HG02870 (cell line): ENCODE data around the gene C21orf58.

Source experiments
- ATAC-seq: cut with Tn5 transposase; IDR thresholded peaks from one replicate; pipeline ENCODE4 v1.9.1; 2021; ENCODE audit warnings: mild to moderate bottlenecking, moderate library complexity; ENCODE audit not compliant: unreplicated experiment

Gene C21orf58

DNA sequence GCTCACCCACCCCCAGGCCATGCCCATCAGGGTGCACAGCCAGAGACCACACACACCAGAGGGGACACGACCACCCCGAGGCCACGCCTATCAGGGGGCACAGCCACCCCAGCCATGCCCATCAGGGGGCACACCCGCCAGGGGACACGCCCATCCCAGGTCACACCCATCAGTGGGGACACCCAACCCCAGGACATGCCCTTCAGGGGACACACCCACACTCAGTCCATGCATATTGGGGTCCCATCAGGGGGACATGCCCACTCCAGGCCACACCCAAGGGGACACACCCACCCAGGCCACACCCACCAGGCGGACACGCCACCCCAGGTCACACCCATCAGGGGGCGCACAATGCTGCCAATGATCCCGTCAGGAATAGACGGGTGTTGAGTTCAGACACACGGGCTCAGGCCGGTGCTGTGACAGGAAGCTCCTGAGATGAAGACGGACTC lies 59.0 kb downstream of the C21orf58 start:
- no peak for ATAC-seq

DNA sequence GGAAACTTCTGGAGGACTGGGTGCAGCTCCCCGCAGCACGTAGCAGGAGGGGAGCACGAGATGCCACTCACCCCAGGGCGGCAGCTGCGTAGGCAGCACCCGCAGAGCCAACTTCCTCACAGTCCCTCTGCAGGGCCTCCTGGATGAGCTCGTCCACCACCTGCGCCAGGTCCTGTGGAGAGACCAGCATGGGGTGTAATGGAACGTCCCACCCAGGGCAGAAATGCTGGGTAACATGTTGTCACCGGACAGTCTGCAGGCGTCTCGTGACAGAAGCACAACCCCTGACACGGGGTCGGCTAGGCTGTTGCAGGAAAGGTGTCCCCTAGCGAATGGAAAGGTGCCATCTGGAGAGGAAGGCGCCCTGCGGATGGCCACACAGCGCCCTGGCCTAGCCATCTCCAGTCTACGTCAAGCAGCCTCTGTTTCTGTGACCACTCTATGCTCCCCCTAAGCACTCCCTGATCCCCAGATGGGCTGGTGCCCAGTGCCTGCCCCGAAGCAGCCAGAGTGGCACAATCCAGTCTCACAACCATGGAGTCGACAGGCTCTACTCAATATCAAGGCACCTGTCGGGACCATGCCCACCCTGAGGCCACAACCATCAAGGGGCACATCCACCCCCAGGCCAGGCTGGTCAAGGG lies 59.5 kb downstream of the C21orf58 start:
- ATAC-seq, result no peak

DNA sequence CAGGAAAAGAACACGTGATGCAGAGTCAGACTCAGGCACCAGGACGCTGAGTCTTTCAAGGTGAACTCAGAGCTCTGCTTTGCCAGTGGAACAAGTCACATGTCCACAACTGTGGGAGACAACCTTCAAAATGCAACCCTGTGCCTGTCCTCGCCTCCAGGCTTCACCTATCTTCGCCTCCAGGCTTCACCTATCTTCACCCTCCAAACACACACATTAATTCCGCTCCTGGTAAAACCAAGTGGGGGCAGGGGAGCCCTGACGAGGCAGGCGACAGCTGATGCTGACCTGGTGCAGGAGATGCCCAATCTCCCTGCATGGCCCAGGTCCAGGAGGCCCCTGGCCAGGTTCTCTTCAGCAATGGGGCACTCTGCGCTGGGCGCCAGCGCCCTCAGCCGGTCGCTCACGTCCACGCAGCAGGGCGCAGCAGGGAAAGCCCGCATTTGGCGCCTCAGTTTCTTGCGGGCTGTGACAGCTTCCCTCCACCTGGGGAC lies 67.1 kb downstream of the C21orf58 start:
- ATAC-seq, result no peak

DNA sequence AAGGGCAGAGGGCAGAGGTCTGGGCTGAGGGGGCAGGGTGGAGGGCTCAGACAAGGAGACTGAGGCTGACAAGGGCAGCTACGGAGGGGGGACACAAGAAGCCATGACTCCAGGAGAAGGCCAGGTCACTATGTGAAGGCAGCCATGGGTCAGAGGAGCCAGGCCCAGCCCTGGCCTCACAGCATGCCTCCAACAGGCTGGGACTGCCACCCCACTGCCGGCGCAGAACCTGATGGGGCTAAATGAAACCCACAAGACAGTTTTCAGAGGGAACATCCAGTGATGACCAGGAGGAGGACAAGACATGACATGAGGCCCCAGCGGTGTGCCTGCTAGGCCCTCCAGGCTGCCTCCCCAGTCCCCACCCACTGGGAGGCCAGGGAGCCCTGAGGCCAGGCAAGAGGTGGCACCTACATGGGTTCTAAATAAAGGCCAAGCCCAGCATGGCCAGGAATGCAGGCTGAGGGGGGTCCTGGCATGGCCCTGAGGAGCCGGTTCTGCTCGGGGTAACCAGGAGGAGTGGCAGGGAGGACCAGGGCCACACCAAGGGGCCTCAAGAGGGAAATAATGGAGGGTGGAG lies 67.8 kb downstream of the C21orf58 start:
- no peak for ATAC-seq

DNA sequence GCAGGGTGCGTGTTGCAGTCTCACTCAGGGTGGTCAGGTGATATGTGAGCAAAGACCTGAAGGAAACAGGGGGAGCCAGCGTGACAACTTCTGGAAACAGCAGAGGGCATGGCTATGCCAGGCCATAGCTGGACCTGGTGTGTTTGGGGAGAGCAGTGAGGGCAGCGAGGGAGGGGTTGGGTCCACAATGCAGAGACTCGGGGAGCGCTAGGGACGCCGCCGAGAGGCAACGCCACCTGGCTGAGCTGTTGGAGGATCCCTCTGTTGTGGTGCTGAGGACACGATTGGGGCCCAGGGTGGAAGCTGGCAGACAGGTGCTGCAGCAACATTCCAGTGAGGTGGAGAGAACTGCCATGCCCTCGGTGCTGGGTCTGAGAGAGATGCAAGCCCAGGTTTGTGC lies 68.5 kb downstream of the C21orf58 start:
- no peak for ATAC-seq

DNA sequence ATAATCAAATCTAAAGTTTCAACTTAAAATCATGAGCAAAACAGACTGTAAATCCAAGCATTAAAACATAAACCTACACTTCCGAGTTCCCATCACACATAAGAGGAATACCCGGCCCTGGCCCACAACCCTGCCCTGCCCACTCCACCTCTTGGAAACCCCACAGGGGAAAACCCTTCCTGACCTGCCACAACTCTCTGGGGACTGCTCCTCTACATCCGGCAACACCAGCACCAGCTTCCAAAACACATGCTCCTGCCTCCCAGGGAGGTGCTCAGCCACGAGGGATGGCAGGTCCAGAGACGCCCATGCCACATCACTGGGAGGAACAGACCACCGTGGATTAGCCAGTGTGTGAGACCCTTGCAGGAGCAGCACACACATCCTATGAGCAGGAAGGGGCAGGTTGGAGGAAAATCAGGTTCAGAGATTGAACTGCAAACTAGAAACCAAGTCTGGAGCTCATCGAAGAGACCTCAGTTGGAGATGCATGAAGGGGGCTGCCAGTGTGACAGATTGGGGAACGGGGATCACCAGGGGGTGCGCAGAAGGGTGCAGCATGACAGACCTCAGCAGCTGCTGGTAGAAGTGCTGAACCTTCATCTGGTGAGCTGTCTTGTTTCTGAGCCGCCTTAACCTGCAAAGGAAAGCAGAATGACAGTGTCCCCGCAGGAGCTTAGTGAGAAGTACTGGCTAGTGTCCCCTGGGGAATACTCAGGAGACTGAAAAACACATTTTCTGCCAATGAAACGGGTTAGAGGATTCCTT lies 69.3 kb downstream of the C21orf58 start:
- no peak for ATAC-seq

DNA sequence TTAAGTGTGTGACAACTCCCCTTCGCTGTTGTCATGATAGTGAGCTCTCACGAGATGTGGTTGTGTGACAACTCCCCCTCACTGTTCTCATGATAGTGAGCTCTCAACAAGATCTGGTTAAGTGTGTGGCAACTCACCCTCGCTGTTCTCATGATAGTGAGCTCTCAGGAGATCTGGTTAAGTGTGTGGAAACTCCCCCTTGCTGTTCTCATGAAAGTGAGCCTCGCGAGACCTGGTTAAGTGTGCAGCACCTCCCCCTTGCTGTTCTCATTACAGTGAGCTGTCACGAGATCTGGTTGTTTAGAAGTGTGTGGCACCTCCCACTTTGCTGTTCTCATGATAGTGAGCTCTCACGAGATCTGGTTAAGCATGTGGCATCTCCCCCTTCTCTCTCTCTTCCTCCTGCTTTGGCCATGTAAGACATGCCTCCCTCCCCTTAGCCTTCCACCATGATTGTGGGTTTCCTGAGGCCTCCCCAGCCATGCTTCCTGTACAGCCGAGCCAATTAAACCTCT lies 70.0 kb downstream of the C21orf58 start:
- no peak for ATAC-seq

DNA sequence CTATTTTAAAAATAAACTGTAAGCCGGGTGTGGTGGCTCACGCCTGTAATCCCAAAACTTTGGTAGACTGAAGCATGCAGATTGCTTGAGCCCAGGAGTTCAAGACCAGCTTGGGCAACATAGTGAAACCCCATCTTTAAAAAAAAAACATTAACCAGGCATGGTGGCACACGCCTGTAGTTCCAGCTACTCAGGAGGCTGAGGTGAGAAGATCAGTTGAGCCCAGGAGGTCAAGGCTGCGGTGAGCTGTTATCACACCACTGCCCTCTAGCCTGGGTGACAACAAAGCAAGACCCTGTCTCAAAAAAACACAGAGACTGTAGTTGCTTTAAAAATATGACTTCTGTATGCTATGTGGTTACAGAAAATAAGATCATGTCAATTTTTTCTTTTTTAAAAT lies 70.8 kb downstream of the C21orf58 start:
- ATAC-seq, result no peak
